NCI-H2107 (cell line): ENCODE measurements around the gene PCCA.

Experiments used
- DNase-seq: peaks from one replicate; lab custom pipeline; 2025; lab: John Stamatoyannopoulos, UW

The PCCA gene

DNA sequence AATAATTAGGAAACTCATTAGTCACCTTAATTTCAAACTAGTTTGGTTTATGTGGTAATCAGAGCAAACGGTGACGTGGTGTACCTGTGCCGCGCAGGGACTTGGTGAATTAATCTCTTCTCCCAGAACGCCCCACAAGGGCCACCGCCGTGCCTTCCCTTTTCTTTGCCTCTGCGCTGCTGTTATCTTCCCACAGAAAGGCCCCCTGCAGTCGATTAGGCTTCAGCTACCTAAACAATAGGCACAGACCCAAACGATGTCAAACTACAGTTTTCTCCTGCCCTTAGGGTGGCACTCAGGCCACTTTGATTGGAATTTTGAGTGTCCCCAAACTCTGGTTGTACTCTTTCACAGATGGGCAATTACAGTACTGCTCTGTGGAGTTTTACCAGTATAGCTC is 384.2 kb downstream of the PCCA start:
- DNase-seq = no peak

DNA sequence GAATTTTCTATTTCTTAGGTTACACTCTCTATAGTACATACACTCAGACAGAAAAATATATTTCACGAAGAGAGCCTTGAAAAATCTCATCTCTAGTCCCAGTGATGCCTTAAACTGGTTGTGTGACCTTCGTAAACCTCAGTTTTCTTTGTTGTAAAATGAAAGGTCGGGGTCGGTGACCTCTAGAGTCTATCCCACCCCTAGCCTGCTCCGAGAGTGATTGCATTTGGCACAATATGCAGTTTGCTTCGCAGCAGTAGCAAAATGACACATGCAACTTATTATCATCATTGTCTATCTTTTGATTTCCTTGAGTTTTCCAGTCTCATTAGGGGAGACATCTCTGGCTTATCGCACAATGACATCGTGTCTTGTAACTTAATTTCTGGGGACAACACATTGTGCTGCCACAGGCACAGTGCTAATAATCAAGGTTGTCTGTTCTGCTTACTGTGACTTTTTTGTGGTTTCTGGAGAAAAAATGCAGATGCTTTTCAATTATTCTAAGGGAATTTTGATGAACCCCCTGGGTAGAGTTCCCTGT is 384.7 kb downstream of the PCCA start:
- DNase-seq = no peak

DNA sequence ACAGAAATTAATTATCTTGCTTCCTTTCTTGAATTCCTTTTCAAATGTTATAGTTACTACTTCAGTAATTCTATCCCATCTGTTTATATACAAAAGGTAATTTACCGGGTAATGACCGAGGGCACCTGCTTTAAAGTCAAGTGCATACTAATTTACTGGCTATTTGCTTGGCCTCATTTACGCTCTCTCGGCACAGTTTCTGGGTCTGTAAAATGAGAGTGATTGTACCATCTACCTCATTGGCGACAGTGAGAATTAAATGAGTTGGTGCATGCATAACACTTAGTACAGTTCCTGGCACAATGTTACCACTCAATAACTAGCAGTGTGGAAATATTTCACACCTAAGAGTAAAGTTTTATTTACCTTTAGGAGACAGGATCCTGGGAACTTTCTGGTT is 388.1 kb downstream of the PCCA start:
- peak; percentile 26 for DNase-seq

DNA sequence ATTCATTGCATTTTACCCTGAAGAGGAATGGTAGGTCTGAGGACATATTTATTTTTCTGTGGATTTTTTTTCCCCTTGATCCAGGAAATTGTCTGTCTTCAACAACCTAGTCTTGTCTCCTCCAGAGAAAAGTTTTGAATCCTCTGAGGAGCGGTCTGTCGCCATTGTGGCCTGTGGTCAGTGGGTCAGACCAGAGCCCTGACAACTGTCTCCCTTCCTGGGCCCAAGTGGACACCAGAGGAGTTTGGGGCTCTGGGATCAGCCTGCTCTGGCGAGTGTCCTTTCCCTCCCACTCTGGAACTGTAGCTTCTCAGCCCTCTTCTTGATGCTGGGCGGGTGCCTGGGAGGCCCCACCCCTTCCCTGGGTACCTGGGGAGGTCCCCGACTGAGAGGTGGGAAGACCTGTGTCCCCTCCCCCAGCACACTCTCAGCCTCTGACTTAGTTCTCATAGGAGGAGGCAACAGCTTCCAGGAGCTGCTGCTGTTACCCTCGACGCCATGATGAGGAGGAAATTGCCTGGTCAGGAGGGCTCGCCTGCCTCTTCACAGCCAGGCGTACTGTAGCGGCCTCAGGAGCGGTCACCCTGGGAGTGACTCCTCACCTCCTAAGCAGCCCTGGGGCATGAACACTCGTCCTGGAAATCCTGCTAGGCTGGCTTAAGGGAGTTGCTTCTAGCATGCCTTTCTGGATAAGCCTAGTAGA is 389.4 kb downstream of the PCCA start:
- no peak for DNase-seq

DNA sequence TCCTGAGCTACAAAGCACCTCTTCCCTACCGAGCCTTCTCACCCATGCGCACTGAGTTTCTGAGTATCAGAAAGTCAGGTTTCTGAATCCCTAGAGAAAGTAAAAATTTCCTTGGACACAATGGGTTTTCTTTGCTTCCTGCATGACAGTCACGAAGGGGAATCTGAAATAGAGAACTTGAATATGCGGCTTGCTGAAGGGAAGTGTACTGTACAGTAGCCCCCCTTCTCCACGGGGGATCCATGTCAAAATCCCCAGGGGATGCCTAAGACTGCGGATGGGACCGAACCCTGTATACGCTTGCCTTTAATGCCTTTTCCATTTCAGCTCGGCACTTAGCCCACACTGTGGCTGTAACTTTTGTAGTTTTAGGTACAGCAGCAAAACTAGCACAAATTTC is 391.8 kb downstream of the PCCA start:
- no peak for DNase-seq

DNA sequence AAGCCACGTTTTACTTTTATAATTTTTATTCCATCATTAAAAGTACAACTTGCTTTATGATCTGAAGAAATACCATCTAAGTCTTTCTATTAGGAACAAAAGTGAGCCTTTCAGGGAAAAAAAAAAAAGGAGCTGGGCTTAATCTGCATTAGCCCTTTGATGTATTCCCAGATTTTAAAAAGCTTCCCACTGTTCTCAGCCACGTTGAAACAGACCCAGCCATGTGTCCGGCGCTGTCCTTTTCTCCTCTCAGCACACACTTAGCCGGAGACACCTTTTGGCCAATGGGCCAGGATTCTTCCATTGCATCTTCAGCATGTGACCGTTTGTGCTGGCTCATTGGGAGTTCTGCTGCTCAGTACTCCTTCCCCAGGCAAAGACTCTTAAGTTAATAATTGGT is 394.2 kb downstream of the PCCA start:
- DNase-seq = no peak

DNA sequence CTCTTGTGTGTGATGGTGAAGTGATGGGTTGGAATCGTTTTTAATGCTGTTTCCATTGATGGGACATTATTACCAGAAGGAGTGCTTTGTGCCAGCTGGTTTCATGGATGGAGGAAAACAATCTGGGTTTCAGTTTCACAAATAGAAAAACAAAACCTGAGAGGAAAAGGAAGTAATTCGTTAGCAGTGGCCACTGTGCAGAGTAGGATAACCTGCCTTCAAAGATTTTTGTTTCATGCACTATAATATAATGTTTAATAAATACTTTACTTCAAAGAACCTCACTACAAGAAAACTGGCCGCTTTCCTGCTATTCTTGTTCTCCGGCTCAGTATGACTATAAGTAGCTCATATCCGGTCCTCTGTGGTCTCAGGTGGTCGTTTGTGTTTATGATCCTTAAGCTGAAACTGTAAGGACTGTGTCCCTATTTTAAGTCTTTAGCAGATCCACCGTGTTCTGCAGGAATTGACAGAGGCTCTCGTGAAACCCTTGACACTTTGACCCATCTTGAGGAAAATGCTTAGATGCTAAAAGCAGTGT is 395.0 kb downstream of the PCCA start:
- DNase-seq = no peak

DNA sequence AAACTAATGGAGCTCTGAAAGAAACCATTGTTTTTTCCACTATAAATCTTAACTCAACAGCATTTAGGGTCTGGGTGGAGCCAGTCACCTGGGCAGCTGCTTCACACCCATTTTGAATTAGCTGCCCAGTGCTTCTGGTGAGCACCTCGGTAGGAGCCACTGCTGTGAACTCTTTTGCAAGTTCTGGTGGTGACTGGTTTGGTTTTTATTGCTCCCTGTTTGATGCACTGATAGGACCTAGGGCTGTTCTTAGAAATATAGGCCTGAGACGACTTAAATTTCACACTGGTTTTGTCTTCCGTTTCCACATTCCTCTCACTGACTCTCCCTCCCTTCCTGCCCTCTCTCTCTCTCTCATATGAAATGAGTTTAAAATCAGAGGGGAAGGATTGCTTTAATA is 395.8 kb downstream of the PCCA start:
- DNase-seq = no peak

DNA sequence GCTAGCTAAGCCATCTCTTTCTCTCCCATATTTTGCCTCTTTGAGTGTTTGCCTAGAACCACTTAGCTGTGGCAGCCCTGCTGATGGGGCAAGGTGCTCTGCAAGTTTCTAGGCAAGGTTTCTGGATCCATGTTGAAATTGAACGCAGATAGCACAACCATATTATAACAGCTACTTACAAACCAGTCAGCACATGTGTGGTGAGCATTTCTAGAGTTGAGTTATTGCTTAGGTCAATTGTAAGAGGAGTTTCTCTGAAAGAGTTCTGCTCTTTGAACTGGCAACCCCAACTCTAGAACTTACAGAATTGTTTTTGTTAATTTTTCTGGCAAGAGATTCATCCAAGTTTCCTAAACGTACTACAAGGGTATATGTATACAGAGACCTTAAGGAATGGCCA is 396.4 kb downstream of the PCCA start:
- DNase-seq = no peak

DNA sequence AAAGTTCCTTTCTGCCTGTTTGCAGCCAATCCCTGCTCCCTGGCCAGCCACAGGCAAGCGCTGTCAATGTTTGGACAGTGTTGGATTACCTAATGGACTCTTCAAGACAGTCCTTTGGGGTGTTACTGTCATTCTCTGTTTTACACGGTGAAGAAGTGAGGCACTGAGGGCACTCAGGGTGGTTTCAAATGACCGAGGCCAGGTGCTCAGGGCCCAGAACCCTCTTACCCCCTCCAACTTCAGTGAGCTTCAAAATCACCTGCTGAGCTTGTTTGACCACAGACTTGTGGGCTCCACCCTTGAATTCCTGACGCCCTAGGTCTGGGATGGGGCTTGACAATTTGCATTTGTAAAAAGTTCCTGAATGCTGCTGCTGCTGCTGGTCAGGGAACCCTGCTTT is 401.8 kb downstream of the PCCA start:
- DNase-seq = peak; percentile 74

DNA sequence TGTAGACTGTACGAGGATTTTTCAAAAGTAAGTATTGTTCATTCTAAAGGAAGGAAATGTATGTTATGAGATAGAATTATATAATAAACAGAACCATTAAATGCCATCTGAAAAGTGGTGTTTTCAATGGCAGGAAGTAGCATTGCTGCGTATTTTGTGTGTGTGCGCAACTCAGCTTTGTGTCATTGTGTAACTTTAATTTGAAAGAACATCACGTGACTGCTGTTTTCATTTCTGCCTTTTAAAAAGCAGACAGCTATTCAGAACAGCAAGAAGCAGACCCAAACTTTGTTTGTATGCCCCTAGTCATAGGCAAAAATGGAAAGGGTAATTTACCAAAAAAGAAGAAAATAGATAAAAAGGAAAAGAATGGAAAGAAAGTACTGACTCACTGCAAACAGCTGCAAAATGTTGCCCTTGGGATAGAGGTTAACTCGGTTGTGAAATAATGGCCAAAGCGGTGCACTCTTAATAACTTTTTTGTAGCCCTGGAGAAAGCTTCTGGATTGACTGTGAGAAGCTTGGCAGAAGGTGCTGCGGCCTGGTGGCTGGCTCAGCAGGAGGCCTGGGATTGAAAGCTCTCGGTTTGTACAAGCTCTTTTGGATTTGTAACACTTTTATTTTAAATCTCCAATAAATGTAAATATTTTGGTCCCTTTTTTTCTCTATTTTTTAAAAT is 402.4 kb downstream of the PCCA start:
- DNase-seq = no peak

DNA sequence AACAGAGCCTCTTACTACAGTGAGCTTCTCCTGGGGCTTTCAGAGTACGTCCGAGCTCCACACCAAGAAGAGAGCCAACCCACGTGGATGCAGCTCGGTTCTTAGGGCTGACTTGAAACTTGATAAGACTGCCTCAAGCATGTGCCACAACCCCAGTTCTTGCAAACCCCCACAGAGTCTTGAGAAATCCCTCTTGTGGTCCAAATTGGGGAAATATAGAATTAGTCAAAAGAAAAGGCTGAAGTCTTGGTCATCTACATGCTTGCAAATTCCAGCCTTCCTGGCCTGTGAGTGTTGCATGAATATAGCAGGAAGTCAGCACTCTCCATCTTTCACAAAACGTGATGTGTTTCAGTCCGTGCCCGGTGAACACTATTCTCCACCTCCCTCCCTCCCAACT is 404.5 kb downstream of the PCCA start:
- no peak for DNase-seq

DNA sequence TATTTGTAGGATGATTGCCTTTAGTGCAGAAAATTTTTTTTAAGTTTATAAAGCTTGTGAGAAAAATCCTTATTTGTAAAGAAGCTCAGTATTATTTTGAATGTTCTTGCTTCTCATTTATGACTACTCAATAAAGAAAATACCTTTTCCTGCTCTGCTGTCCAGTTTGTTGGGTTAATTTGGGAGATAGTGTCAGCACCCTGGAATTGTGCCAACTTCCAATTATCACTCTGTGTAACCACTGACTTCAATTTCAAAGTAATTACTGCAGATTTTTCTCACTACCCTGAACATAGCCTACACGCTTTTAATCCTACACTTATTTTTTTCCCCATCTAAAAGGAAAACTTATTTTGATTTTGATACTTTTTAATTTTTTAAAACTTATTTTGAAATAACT is 406.6 kb downstream of the PCCA start:
- no peak for DNase-seq

DNA sequence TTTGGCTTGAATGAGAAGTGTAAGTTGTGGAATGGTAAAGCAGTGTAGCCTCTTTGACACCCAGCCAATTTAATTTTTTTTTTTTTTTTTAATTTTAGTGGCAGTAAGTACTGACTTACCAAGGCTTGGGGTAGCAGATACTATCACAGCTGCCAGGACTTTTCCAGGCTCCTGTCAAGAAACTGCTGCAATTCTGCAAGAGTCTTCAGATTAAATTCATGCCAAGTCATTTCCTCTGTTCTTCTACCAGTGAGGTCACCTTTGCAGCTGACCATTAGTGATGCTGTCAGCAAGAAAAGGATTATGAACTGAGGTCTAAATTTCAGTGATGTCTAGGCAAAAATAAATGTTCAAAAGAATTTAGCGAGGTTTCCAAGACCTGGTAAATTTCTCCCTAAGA is 408.5 kb downstream of the PCCA start:
- DNase-seq = no peak

DNA sequence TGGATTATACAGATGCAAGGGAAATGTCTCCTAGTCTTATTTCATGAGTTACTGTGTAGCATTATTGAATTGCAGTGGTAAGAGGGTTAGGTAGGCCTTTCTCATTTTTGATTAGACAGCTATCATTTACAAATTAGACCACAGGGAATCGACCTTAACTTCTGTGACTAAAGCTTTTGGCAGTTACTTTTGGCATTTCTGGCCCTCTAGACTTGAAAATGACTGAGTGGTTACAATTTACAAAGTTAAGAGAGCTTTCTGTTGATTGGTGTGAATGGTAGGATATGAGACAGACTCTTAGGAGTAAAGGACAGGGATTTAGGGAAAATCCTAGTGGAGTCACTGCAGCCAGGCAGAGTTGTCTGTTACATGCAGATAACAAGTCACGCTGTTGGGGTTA is 413.6 kb downstream of the PCCA start:
- no peak for DNase-seq

DNA sequence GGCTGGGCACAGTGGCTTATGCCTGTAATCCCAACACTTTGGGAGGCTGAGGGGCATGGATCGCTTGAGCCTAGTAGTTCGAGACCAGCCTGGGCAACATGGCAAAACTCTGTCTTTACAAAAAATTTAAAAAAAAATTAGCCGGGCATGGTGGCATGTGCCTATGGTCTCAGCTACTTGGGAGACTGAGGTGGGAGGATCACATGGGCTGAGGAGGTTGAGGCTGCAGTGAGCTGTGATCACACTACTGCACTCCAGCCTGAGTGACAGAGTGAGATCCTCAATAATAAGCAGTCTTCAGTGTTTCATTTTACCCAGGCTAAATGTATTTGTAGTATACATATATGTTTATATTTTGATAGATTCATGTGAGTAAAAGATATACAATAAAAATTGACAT is 414.7 kb downstream of the PCCA start:
- no peak for DNase-seq

DNA sequence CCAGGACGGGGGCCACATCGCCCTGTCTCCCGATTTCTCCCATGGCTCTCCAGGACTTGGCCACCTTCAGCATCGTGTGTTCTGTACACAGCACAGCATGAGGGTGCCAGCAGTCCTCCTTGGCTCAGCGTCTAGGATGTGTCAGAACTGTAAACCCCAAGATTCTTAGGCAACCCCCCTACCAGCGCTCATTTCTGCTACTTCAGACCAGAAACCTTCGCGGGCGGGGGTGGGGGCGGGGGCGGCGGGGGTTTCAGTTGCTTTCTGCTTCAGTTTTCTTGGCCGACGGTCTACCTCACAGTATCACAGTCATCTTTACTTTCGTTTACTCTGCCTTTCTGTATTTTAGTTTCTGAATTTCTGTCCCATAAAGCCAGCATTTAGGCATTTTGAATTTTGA is 417.3 kb downstream of the PCCA start:
- no peak for DNase-seq

DNA sequence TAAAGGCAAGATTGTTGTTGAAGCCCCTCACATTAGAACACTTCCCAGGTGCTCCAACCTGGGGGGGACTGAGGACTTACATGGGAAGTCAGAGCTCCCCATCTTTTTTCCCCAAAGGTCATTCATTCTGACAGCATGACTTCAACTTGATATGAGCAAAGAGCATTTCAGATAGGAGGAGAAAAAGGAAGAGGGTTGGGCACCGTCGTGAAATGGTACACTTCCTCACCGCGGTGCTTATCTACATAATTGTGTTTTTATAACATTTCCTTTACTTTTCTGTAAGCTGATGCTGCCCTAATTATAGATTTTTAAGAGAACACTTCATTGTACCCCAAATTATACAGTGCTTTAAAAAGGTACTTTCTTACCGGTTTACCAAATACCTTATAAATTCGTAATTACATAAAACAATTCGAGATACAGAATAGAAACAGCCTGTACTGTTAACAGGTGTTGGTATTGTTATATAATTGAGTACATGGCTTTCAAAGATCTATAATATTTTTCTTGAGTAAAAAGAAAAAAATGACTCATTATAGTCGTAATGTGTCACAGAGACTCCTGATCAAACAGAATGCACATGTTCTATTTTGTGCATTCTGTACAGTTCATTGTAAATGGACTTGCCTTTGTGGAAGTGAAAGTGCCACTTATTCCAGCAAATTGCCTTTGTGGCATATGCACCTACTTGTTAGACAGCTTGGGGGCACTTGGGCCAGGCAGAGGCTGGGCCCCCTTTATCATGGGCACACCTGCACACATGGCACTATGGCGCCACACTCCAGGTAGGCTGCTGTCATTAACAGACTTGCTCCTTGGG is 417.9 kb downstream of the PCCA start:
- DNase-seq = peak; percentile 41

DNA sequence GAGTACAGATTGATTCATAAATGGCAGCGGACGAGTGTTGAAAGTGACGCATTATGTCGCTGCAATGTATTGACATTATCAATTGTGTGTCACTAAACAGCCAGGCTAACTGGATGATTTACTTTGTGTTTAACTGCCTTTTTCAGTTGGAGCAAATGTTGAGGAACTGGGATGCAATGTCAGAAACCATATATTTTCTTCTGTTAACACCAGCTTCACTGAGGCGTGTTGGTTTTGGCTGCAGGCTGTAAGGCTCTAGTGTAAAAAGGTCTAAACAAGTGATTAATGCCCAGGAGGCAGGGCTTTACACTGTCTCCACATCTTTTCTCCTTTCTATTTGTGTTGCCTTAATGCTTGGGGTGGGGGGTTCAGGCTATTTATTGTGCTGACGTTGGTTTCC is 419.6 kb downstream of the PCCA start:
- DNase-seq = no peak

DNA sequence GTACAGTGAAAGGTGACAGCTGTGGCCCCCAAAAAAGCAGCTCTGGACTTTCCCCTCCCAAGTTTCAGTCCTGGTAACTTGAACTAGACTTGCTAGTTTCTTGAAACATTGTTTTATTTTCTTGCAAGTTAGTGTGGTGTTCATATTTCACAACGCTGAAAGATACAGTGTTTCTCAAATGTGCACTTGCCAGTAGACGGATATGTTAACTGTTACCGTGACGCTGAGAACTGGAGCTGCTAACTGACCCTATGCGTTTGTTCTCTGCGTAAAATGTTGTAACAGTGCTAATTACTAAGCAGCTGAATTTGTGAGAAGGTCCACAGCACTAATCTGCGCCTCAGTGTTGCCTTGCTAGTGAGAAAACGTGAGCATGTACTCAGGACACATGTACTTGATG is 420.1 kb downstream of the PCCA start:
- no peak for DNase-seq

DNA sequence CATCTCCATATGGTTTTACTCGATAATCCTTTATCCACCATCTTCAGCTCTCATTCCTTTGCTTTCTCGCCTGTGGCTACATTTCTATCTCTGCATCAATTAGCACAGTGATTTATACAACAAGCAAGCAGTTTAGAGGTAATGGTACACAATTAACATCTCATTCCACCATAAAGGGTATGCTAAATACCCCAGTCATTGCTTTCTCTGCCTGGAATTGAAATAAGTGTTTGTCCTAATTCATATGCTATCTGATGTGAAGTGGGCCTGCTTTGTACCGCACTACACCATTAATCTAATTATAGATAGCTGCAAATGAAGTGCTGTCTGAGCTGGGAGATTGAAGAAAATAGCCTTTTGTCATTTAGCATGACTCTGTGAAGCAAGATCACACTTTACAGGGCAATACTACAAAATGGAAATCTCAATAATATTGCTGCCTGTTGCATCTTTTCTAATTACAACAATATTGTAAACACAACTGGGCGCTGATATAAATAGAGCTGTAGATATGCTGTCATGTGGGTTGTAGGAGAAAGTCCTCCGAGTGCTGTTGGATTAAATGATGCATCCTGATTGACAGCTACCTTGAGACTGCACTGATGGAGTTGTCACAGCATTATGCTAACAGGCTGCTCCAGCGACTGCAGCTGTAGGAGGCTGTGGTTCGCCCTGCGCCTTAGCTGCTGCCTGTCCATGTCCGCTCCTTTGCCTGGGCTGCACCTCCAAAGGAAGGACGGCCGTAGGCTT is 421.5 kb downstream of the PCCA start:
- no peak for DNase-seq

DNA sequence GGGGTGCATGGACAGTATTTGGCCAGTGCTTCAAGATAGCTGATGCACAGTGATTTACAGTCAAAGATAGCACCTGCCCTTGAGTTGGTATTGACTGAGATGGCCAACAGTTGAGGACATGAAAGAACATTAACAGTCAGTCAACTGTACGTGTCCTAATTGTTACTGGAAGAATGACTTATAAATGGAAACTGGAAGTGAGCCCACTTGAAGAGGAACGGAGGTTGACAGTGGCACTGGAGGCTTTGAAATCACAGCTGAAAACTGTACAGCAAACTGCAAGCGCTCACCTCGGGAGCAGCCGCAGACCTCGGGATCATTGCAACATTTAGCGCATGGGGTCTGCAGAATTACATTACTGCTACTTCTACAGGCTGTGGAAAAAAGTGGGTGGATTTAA is 422.6 kb downstream of the PCCA start:
- DNase-seq = no peak
